GM12878 (cell line): Measurements from ENCODE around the gene AMBRA1. TPM values are rescaled to one million over a fixed set of nuclear protein-coding genes. Genes with fewer than 3 reads are reported as not detected.

Experiments
- ATAC-seq: fragments of 200-7000 bp; cut with Tn5 transposase; 3 replicates; pipeline ENCODE4 v1.9.1; 2020; ENCODE audit warnings: mild to moderate bottlenecking, moderate library complexity
- BruUV-seq: library from RNA; stranded (reverse); fragments of 400-500 nt; replicated peaks from 2 replicates; lab custom pipeline; 2021; lab: Mats Ljungman, UMichigan
- CTCF ChIA-PET: fragments of 300-600 bp; sonication (Branson Sonifier 250); formaldehyde crosslinking; extraction: SDS; loops from one replicate; lab custom pipeline; 2021; ENCODE audit warnings: inconsistent platforms; lab: Yijun Ruan, JAX
- POLR2A ChIA-PET: fragments of 350-600 bp; formaldehyde crosslinking; extraction: SDS; loops from one replicate; lab custom pipeline; 2021; ENCODE audit warnings: inconsistent platforms; lab: Charles Lee
- RAD21 ChIA-PET: fragments of 300-600 bp; sonication (Branson Sonifier 250); formaldehyde crosslinking; loops from one replicate; lab custom pipeline; 2023; ENCODE audit warnings: antibody characterized with exemption; ENCODE audit not compliant: unreplicated experiment; lab: Charles Lee
- SMC1A ChIA-PET: fragments of 300-600 bp; sonication (Branson Sonifier 250); formaldehyde crosslinking; loops from one replicate; lab custom pipeline; 2023; ENCODE audit not compliant: unreplicated experiment, uncharacterized antibody; lab: Charles Lee
- DNase-seq: peaks from one replicate; pipeline ENCODE4 v3.0.0-alpha.2; 2011; ENCODE audit warnings: low read depth, low spot score
- FAIRE-seq: peaks from 3 replicates; lab custom pipeline; 2011; peaks lifted over from hg19 to GRCh38; lab: Jason Lieb, UNC
- H2AFZ ChIP-seq: 2 replicates; pipeline ENCODE4 v1.6.0; 2011; ENCODE audit warnings: low read depth, low read length, control low read depth; ENCODE audit not compliant: control insufficient read depth
- H3K27ac ChIP-seq: 2 replicates; pipeline ENCODE4 v1.5.1; 2011; ENCODE audit warnings: control low read depth; ENCODE audit not compliant: control insufficient read depth, insufficient read depth
- H3K27me3 ChIP-seq, 2 experiments: replicated peaks in 1 of 2; 2 replicates each; pipeline versions ENCODE4 v1.6.0 to v1.6.1; 2011; ENCODE audit warnings: low read length in 1 of 2; ENCODE audit not compliant: control insufficient read depth in 2 of 2, insufficient read depth in 2 of 2
- H3K36me3 ChIP-seq, 2 experiments: 2 replicates each; pipeline ENCODE4 v1.5.1; 2011; ENCODE audit warnings: low read length in 1 of 2; ENCODE audit not compliant: control insufficient read depth in 2 of 2, insufficient read depth in 2 of 2
- H3K4me1 ChIP-seq: 2 replicates; pipeline ENCODE4 v1.6.1; 2011; ENCODE audit warnings: mild to moderate bottlenecking, low read length, moderate library complexity, mixed read lengths; ENCODE audit not compliant: control insufficient read depth, insufficient read depth
- H3K4me2 ChIP-seq: 2 replicates; pipeline ENCODE4 v1.6.0; 2011; ENCODE audit warnings: control low read depth; ENCODE audit not compliant: control insufficient read depth, insufficient read depth
- H3K4me3 ChIP-seq: fragments of 200-600 bp; sonication (generic); 2 replicates; pipeline ENCODE4 v1.5.1; 2016
- H3K79me2 ChIP-seq: 2 replicates; pipeline ENCODE4 v1.6.0; 2011; ENCODE audit warnings: low read length; ENCODE audit not compliant: control insufficient read depth, insufficient read depth
- H3K9ac ChIP-seq: 2 replicates; pipeline ENCODE4 v1.8.0; 2011; ENCODE audit warnings: low read length, control low read depth, mixed read lengths; ENCODE audit not compliant: control insufficient read depth, insufficient read depth
- H3K9me3 ChIP-seq: replicated peaks from 3 replicates; pipeline ENCODE4 v1.5.1; 2011; ENCODE audit warnings: mild to moderate bottlenecking, low read length; ENCODE audit not compliant: control insufficient read depth, insufficient read depth
- H4K20me1 ChIP-seq: 2 replicates; pipeline ENCODE4 v1.6.0; 2011; ENCODE audit not compliant: control insufficient read depth, insufficient read depth
- BHLHE40 ChIP-seq, 2 experiments: fragments of 450-650 bp in 1 of 2; IDR thresholded peaks; 2 replicates each; pipeline ENCODE4 v1.6.1; 2011 to 2017; ENCODE audit warnings: low read depth in 2 of 2, borderline replicate concordance in 1 of 2, improper control_type of control experiment in 1 of 2, low read length in 1 of 2, mild to moderate bottlenecking in 1 of 2
- CBFB ChIP-seq: IDR thresholded peaks from 2 replicates; pipeline ENCODE4 v1.6.1; 2016; ENCODE audit warnings: antibody characterized with exemption, low read depth
- E2F4 ChIP-seq: IDR thresholded peaks from 2 replicates; pipeline ENCODE4 v1.6.1; 2012; ENCODE audit warnings: low read depth, low read length, improper control_type of control experiment
- NR2C1 ChIP-seq: fragments of 450-650 bp; IDR thresholded peaks from 2 replicates; pipeline ENCODE4 v1.6.1; 2017; ENCODE audit warnings: antibody characterized with exemption, mild to moderate bottlenecking, moderate library complexity
- POLR2A ChIP-seq: IDR thresholded peaks from 2 replicates; pipeline ENCODE4 v1.6.1; 2011; ENCODE audit warnings: low read depth, mild to moderate bottlenecking, low read length
- POLR2AphosphoS5 ChIP-seq: IDR thresholded peaks from 2 replicates; pipeline ENCODE4 v1.6.1; 2011; ENCODE audit warnings: mild to moderate bottlenecking, low read length, inconsistent platforms
- SIX5 ChIP-seq: IDR thresholded peaks from 2 replicates; pipeline ENCODE4 v1.6.1; 2011; ENCODE audit warnings: mild to moderate bottlenecking, low read depth, low read length, moderate library complexity; ENCODE audit not compliant: severe bottlenecking
- SMAD5 ChIP-seq: IDR thresholded peaks from 2 replicates; pipeline ENCODE4 v1.6.1; 2016; ENCODE audit warnings: antibody characterized with exemption, low read depth
- SRF ChIP-seq, 2 experiments: IDR thresholded peaks; 2 replicates each; pipeline ENCODE4 v1.6.1; 2011; ENCODE audit warnings: low read depth in 2 of 2, low read length in 2 of 2, mild to moderate bottlenecking in 1 of 2, moderate library complexity in 1 of 2
- SUPT20H ChIP-seq: IDR thresholded peaks from 2 replicates; pipeline ENCODE4 v1.6.1; 2011; ENCODE audit warnings: low read depth, mild to moderate bottlenecking, low read length, moderate library complexity, borderline replicate concordance; ENCODE audit not compliant: control insufficient read depth
- YY1 ChIP-seq: IDR thresholded peaks from 2 replicates; pipeline ENCODE4 v1.6.1; 2011; ENCODE audit warnings: low read depth, mild to moderate bottlenecking, low read length
- ZBTB11 ChIP-seq: fragments of 450-650 bp; formaldehyde crosslinking; IDR thresholded peaks from 2 replicates; pipeline ENCODE4 v1.5.0; 2022; ENCODE audit warnings: mild to moderate bottlenecking, missing genetic modification characterization
- WGBS: methylation state at CpG from one replicate; pipeline ENCODE4 v1.1.6; 2016; ENCODE audit warnings: low lambda C conversion rate; ENCODE audit not compliant: insufficient replicate concordance, insufficient coverage; ENCODE audit errors: missing lambda C conversion rate; 5-methylcytosine and 5-hydroxymethylcytosine counted together
- in situ Hi-C: fragments of 300-500 bp; cut with MboI; formaldehyde crosslinking; loops from 9 replicates; pipeline ENCODE4 v1.14.3; 2018; ENCODE audit warnings: mixed read lengths
- intact Hi-C: fragments of 100-400 bp; cut with micrococcal nuclease; formaldehyde crosslinking; loops from one replicate; pipeline ENCODE4 v1.14.2; 2022; ENCODE audit not compliant: unreplicated experiment
- polyA plus RNA-seq, 11 experiments: library from polyadenylated mRNA; depleted of rRNA in 4 of 11; unstranded in 6 of 11; stranded (reverse) in 5 of 11; fragments of >200 nt; fragmentation: Nextera tagmentation in 4 of 11; fragmentation: Illumina TruSeq in 1 of 11; extraction: Ambion mirVana in 4 of 11; extraction: Trizol in 1 of 11; gene quantifications; 1 replicate in 1 of 11; 2 replicates in 10 of 11; pipeline versions ENCODE4 v1.2.1 to v1.2.3, GENCODE V29; 2011 to 2016; ENCODE audit warnings: inconsistent platforms in 2 of 11, missing spikeins in 2 of 11, low read depth in 1 of 11
- total RNA-seq, 4 experiments: library from RNA; depleted of rRNA in 3 of 4; stranded (reverse); fragments of >200 nt in 3 of 4; fragmentation: Illumina TruSeq in 1 of 4; extraction: Trizol in 1 of 4; gene quantifications; 2 replicates each; pipeline versions ENCODE4 v1.2.1 to v1.2.3, GENCODE V29; 2013 to 2021
- TF ChIP-seq, protein P1 (sequence below): fragments of 450-650 bp; IDR thresholded peaks from 2 replicates; pipeline ENCODE4 v1.6.1; 2014; ENCODE audit warnings: mild to moderate bottlenecking
- TF ChIP-seq, protein P2 (sequence below): IDR thresholded peaks from 2 replicates; pipeline ENCODE4 v1.6.1; 2012; ENCODE audit warnings: mild to moderate bottlenecking, low read depth, low read length

AMBRA1 gene
- total and polyA plus RNA-seq, 10 of the 15 experiments (the other 5 are each of a cell fraction or from before 2014, with no cell fraction given): 0.57 to 34.3 (median 13.7) TPM

DNA sequence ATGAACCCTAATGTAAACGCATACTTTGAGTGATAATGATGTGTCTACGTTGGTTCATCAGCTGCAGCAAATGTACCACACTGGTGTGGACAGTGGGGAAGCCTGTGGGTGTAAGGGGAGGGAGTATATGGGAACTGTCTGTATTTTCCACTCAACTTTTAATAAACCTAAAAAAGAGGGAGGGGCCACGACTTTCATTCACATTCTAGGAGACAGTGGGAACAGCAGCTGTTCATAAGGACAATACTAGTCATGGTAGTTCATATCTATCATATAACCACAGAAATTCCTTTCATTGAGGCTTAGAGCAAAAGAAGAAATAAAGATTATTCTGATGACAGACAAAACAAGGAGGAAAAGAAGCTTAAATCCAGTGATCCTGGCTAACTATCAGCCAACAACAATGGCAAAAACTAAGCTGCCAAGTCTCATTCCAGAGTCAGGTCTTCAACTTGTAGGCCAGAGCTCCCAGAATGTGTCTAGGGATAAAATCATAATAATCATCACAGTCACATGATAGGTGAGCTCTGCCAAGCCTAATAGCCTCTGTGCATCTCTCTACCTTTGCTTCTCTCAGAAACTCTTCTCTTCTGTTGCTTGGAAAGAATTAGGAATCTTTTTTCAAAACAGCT is 142.9 kb downstream of the AMBRA1 start:
- Histone ChIP-seq H3K27me3 (no peaks in the 10 kb centered on the region), H3K27ac (no peak overlapping the region; the same call in 1 of the 2 replicates), H3K4me2 (no peak overlapping the region), H3K4me3 (no peak overlapping the region), H4K20me1 (no peaks in the 10 kb centered on the region), H3K79me2 (no peaks in the 10 kb centered on the region; the same call in none of the 2 replicates), H2AFZ (no peak overlapping the region), H3K9me3 (no peaks in the 10 kb centered on the region), H3K4me1 (no peaks in the 10 kb centered on the region), H3K9ac (no peak overlapping the region), H3K36me3 (no peaks in the 10 kb centered on the region)
- no peak for DNase-seq
- in situ Hi-C loops: no loop called here
- no TSS peak for BruUV-seq
- POLR2A ChIA-PET: interaction anchor here (0.7 to 3.6 kb wide), 8 partner anchors 9 to 39 kb away, joined by 3 to 26 read pairs (median 4); no protein-coding TSS in a partner anchor
- intact Hi-C loops: no loop called here
- WGBS: 64% methylated on average over 3 of the region's 3 CpGs
- no peak for FAIRE-seq
- CTCF ChIA-PET: interaction anchor here (0.7 to 3.5 kb wide), 13 partner anchors 9 to 167 kb away, joined by 3 to 16 read pairs (median 4); no protein-coding TSS in a partner anchor
- RAD21 ChIA-PET: interaction anchor here (0.7 to 4.0 kb wide), 11 partner anchors 8 to 79 kb away, joined by 3 to 22 read pairs (median 7); no protein-coding TSS in a partner anchor
- SMC1A ChIA-PET: interaction anchor here (0.6 to 10.4 kb wide), 15 partner anchors 9 to 110 kb away, joined by 3 to 171 read pairs (median 5); no protein-coding TSS in a partner anchor
- no peak for ATAC-seq
- TF ChIP-seq, protein P1, sequence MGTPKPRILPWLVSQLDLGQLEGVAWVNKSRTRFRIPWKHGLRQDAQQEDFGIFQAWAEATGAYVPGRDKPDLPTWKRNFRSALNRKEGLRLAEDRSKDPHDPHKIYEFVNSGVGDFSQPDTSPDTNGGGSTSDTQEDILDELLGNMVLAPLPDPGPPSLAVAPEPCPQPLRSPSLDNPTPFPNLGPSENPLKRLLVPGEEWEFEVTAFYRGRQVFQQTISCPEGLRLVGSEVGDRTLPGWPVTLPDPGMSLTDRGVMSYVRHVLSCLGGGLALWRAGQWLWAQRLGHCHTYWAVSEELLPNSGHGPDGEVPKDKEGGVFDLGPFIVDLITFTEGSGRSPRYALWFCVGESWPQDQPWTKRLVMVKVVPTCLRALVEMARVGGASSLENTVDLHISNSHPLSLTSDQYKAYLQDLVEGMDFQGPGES: no peak
- TF ChIP-seq CBFB (no peak), SMAD5 (no peak), E2F4 (no peak), YY1 (no peak), ZBTB11 (CRISPR knock-in tag) (no peak), POLR2AphosphoS5 (no peak), SRF (IDR thresholded peaks at IDR 0.05; ENCODE audit: low read depth in 2 of 2, low read length in 2 of 2) (no peak), POLR2A (no peak), BHLHE40 (IDR thresholded peaks at IDR 0.05; ENCODE audit: borderline replicate concordance in 1 of 2, low read depth in 2 of 2, low read length in 1 of 2) (no peak), NR2C1 (no peak), SUPT20H (no peak), SIX5 (no peak)
- TF ChIP-seq, protein P2, sequence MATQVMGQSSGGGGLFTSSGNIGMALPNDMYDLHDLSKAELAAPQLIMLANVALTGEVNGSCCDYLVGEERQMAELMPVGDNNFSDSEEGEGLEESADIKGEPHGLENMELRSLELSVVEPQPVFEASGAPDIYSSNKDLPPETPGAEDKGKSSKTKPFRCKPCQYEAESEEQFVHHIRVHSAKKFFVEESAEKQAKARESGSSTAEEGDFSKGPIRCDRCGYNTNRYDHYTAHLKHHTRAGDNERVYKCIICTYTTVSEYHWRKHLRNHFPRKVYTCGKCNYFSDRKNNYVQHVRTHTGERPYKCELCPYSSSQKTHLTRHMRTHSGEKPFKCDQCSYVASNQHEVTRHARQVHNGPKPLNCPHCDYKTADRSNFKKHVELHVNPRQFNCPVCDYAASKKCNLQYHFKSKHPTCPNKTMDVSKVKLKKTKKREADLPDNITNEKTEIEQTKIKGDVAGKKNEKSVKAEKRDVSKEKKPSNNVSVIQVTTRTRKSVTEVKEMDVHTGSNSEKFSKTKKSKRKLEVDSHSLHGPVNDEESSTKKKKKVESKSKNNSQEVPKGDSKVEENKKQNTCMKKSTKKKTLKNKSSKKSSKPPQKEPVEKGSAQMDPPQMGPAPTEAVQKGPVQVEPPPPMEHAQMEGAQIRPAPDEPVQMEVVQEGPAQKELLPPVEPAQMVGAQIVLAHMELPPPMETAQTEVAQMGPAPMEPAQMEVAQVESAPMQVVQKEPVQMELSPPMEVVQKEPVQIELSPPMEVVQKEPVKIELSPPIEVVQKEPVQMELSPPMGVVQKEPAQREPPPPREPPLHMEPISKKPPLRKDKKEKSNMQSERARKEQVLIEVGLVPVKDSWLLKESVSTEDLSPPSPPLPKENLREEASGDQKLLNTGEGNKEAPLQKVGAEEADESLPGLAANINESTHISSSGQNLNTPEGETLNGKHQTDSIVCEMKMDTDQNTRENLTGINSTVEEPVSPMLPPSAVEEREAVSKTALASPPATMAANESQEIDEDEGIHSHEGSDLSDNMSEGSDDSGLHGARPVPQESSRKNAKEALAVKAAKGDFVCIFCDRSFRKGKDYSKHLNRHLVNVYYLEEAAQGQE: no peak
